Neural cell (in vitro differentiated cells): ENCODE results near the gene SPOCD1. TPM values are rescaled to one million over a fixed set of nuclear protein-coding genes. Genes with fewer than 3 reads are reported as not detected.

ENCODE experiments used
- H2AFZ ChIP-seq: fragments of 200-600, 300-800 bp; sonication (generic), shearing (Covaris generic); 2 replicates; pipeline ENCODE4 v1.6.0; 2014; ENCODE audit warnings: low read depth, mild to moderate bottlenecking, antibody characterized with exemption, low read length, moderate library complexity
- H3F3A ChIP-seq: fragments of 200-600 bp; shearing (Covaris generic); 2 replicates; pipeline ENCODE4 v1.6.1; 2016; ENCODE audit warnings: mild to moderate bottlenecking, moderate library complexity, mixed read lengths, antibody characterized with exemption, low read length; ENCODE audit not compliant: insufficient read depth, poor library complexity, severe bottlenecking
- H3K27ac ChIP-seq: fragments of 200-600, 300-800 bp; sonication (generic), shearing (Covaris generic); 2 replicates; pipeline ENCODE4 v1.5.1; 2014; ENCODE audit warnings: mild to moderate bottlenecking, low read length, moderate library complexity
- H3K27me3 ChIP-seq: fragments of 300-800, 200-600 bp; sonication (generic), shearing (Covaris generic); 2 replicates; pipeline ENCODE4 v1.6.0; 2014; ENCODE audit warnings: mild to moderate bottlenecking, low read depth, low read length, moderate library complexity; ENCODE audit not compliant: insufficient read depth
- H3K36me3 ChIP-seq: fragments of 300-800, 200-600 bp; sonication (generic), shearing (Covaris generic); 2 replicates; pipeline ENCODE4 v1.5.1; 2014; ENCODE audit warnings: mild to moderate bottlenecking, antibody characterized with exemption, low read length, moderate library complexity; ENCODE audit not compliant: insufficient read depth
- H3K4me2 ChIP-seq: fragments of 300-800, 200-600 bp; sonication (generic), shearing (Covaris generic); 2 replicates; pipeline ENCODE4 v1.6.0; 2014; ENCODE audit warnings: mild to moderate bottlenecking, low read length
- H3K4me3 ChIP-seq: fragments of 300-800, 200-600 bp; sonication (generic), shearing (Covaris generic); 2 replicates; pipeline ENCODE4 v1.5.1; 2014; ENCODE audit warnings: mild to moderate bottlenecking, low read length, moderate library complexity
- H3K79me2 ChIP-seq: fragments of 200-600 bp; shearing (Covaris generic); replicated peaks from 2 replicates; pipeline ENCODE4 v1.6.0; 2014; ENCODE audit warnings: mild to moderate bottlenecking, low read length, moderate library complexity; ENCODE audit not compliant: insufficient read depth
- H3K9ac ChIP-seq: fragments of 300-800, 200-600 bp; sonication (generic), shearing (Covaris generic); 2 replicates; pipeline ENCODE4 v1.6.1; 2016; ENCODE audit warnings: mild to moderate bottlenecking, low read length, mixed read lengths
- H3K9me2 ChIP-seq: fragments of 200-600 bp; shearing (Covaris generic); 2 replicates; pipeline ENCODE4 v1.6.1; 2016; ENCODE audit warnings: mild to moderate bottlenecking, low read length, mixed read lengths; ENCODE audit not compliant: insufficient read depth
- H3K9me3 ChIP-seq: fragments of 200-600, 300-800 bp; sonication (generic), shearing (Covaris generic); 2 replicates; pipeline ENCODE4 v1.6.1; 2016; ENCODE audit warnings: mild to moderate bottlenecking, mixed run types, low read length, moderate library complexity, mixed read lengths
- H4K20me1 ChIP-seq: fragments of 200-600 bp; shearing (Covaris generic); 2 replicates; pipeline ENCODE4 v1.6.1; 2016; ENCODE audit warnings: mild to moderate bottlenecking, mixed run types; ENCODE audit not compliant: insufficient read depth
- EP300 ChIP-seq: fragments of 450-650 bp; conservative IDR thresholded peaks from 2 replicates; pipeline ENCODE4 v1.6.1; 2014; ENCODE audit warnings: antibody characterized with exemption, mild to moderate bottlenecking, moderate library complexity; ENCODE audit not compliant: poor library complexity, severe bottlenecking
- EZH2 ChIP-seq: fragments of 200-600, 300-800 bp; shearing (Covaris generic), sonication (generic); IDR thresholded peaks from 2 replicates; pipeline ENCODE4 v1.6.1; 2014; ENCODE audit warnings: antibody characterized with exemption, low read length, borderline replicate concordance, mild to moderate bottlenecking; ENCODE audit not compliant: insufficient read depth, poor library complexity, severe bottlenecking
- MXI1 ChIP-seq: fragments of 450-650 bp; conservative IDR thresholded peaks from 2 replicates; pipeline ENCODE4 v1.6.1; 2014; ENCODE audit warnings: antibody characterized with exemption, mild to moderate bottlenecking; ENCODE audit not compliant: poor library complexity, severe bottlenecking
- POLR2AphosphoS5 ChIP-seq: IDR thresholded peaks from 2 replicates; pipeline ENCODE4 v1.6.1; 2012
- RAD21 ChIP-seq: fragments of 450-650 bp; conservative IDR thresholded peaks from 2 replicates; pipeline ENCODE4 v1.6.1; 2014; ENCODE audit warnings: antibody characterized with exemption, mild to moderate bottlenecking, moderate library complexity
- SMC3 ChIP-seq: fragments of 450-650 bp; conservative IDR thresholded peaks from 2 replicates; pipeline ENCODE4 v1.6.1; 2014; ENCODE audit warnings: antibody characterized with exemption, mild to moderate bottlenecking, moderate library complexity; ENCODE audit not compliant: poor library complexity
- TAF1 ChIP-seq: IDR thresholded peaks from 2 replicates; pipeline ENCODE4 v1.6.1; 2012; ENCODE audit warnings: low read depth
- polyA plus RNA-seq: library from polyadenylated mRNA; depleted of rRNA; stranded (reverse); fragments of >200 nt; gene quantifications from 2 replicates; pipeline ENCODE4 v1.2.3, GENCODE V29; 2014
- TF ChIP-seq, protein P1 (sequence below): IDR thresholded peaks from 2 replicates; pipeline ENCODE4 v1.6.1; 2012; ENCODE audit warnings: borderline replicate concordance
- TF ChIP-seq, protein P2 (sequence below): fragments of 450-650 bp; IDR thresholded peaks from 2 replicates; pipeline ENCODE4 v1.5.1; 2014; ENCODE audit warnings: antibody characterized with exemption, mild to moderate bottlenecking, moderate library complexity; ENCODE audit not compliant: poor library complexity, severe bottlenecking

Gene SPOCD1
- polyA plus RNA-seq, 1 donor from 2014 or later = not detected

DNA sequence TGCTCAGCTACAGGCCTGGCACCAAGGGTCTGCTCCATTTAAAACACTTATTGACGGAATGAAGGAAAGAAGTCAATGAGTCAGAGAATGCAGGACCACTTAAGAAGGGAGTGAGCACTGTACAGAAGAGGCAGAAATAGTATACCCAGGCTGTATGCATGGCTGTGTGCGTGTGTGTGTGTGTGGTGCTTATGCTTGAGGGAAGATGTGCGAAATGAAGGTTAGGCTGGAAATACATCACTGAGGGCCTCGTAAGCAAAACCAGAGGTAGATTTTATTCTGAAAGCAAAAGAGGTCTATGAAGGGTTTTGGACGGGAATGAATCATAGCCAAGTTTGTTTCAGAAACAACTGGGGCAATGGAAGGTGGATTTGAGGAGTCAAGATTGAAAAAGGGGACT is 42.0 kb downstream of the SPOCD1 start:
- Histone ChIP-seq H2AFZ (no peak overlapping the region), H3K79me2 (no peaks in the 10 kb centered on the region), H3K4me3 (no peak overlapping the region), H3K4me2 (no peak overlapping the region), H3F3A (no peaks in the 10 kb centered on the region), H3K27me3 (peaks cover 42% of the 10 kb centered on the region), H3K9me2 (no peaks in the 10 kb centered on the region), H4K20me1 (no peaks in the 10 kb centered on the region), H3K27ac (no peak overlapping the region), H3K36me3 (no peaks in the 10 kb centered on the region), H3K9me3 (no peaks in the 10 kb centered on the region), H3K9ac (no peak overlapping the region)
- TF ChIP-seq, protein P1, sequence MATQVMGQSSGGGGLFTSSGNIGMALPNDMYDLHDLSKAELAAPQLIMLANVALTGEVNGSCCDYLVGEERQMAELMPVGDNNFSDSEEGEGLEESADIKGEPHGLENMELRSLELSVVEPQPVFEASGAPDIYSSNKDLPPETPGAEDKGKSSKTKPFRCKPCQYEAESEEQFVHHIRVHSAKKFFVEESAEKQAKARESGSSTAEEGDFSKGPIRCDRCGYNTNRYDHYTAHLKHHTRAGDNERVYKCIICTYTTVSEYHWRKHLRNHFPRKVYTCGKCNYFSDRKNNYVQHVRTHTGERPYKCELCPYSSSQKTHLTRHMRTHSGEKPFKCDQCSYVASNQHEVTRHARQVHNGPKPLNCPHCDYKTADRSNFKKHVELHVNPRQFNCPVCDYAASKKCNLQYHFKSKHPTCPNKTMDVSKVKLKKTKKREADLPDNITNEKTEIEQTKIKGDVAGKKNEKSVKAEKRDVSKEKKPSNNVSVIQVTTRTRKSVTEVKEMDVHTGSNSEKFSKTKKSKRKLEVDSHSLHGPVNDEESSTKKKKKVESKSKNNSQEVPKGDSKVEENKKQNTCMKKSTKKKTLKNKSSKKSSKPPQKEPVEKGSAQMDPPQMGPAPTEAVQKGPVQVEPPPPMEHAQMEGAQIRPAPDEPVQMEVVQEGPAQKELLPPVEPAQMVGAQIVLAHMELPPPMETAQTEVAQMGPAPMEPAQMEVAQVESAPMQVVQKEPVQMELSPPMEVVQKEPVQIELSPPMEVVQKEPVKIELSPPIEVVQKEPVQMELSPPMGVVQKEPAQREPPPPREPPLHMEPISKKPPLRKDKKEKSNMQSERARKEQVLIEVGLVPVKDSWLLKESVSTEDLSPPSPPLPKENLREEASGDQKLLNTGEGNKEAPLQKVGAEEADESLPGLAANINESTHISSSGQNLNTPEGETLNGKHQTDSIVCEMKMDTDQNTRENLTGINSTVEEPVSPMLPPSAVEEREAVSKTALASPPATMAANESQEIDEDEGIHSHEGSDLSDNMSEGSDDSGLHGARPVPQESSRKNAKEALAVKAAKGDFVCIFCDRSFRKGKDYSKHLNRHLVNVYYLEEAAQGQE = no peak
- TF ChIP-seq MXI1 (no peak), SMC3 (no peak), TAF1 (no peak), RAD21 (no peak), POLR2AphosphoS5 (no peak), EP300 (no peak)
- TF ChIP-seq, protein P2, sequence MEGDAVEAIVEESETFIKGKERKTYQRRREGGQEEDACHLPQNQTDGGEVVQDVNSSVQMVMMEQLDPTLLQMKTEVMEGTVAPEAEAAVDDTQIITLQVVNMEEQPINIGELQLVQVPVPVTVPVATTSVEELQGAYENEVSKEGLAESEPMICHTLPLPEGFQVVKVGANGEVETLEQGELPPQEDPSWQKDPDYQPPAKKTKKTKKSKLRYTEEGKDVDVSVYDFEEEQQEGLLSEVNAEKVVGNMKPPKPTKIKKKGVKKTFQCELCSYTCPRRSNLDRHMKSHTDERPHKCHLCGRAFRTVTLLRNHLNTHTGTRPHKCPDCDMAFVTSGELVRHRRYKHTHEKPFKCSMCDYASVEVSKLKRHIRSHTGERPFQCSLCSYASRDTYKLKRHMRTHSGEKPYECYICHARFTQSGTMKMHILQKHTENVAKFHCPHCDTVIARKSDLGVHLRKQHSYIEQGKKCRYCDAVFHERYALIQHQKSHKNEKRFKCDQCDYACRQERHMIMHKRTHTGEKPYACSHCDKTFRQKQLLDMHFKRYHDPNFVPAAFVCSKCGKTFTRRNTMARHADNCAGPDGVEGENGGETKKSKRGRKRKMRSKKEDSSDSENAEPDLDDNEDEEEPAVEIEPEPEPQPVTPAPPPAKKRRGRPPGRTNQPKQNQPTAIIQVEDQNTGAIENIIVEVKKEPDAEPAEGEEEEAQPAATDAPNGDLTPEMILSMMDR = no peak

DNA sequence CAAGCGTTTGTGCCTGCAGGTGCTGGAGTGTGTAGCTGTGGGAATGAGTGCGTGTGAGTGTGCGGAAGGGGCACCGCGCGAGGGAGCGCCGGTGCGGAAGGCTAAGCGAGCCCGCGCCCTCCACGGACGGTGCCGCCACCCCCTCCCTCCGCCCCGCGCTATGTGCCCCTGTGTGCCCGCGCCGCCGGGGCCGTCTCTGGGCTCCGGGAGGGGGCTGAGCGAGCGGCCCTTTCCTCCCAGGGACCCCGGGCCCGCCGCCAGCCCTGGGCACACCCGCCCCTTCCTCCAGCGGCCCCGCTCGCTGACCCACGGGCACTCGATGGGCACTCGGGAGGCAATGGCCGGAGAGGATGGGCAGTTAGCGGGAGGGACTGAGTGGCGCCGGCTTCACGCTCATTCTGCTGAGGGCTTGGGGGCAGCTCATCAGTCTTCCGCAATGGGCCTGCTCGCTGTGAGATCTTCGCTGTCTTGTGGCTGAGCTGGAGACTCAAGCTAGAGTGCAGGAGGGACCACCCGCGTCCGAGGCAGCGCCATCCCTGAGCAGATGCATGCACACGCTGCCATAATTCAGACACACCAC is 43.1 kb downstream of the SPOCD1 start:
- H3F3A ChIP-seq = no peaks in the 10 kb centered on the region
- H3K27ac ChIP-seq = no peak overlapping the region
- peaks cover 42% of the 10 kb centered on the region for H3K27me3 ChIP-seq
- H3K4me3 ChIP-seq = peak overlapping the region; percentile 62
- no peaks in the 10 kb centered on the region for H3K79me2 ChIP-seq
- peak overlapping the region; percentile 43 for H3K9ac ChIP-seq
- no peak overlapping the region for H2AFZ ChIP-seq
- H3K36me3 ChIP-seq = no peaks in the 10 kb centered on the region
- no peaks in the 10 kb centered on the region for H3K9me2 ChIP-seq
- H3K9me3 ChIP-seq = no peaks in the 10 kb centered on the region
- H3K4me2 ChIP-seq = no peak overlapping the region
- H4K20me1 ChIP-seq = no peaks in the 10 kb centered on the region
- TF ChIP-seq EP300 (no peak), SMC3 (no peak), EZH2 (no peak), POLR2AphosphoS5 (no peak), TAF1 (no peak), RAD21 (no peak), MXI1 (no peak)
- TF ChIP-seq, protein P2 = no peak
- TF ChIP-seq, protein P1 = no peak
